ENCODE data around the gene RPIA.
"Not testable (repeated sequence)": the region's sequence is repeated elsewhere in the genome, so short reads cannot be mapped to it uniquely, and the experiment has no call there.

RPIA gene

GRCh38 chr2:88733155-88733902, 41.9 kb downstream of the RPIA start:
- no peak for DNase-seq (ENCODE audit: low read depth in 1 of 2, low spot score in 1 of 2)

- DNase-seq (ENCODE audit: low read depth in 1 of 2, low spot score in 1 of 2), result no peak
Observed at GRCh38 chr2:88735133-88735532, 43.7 kb downstream of the RPIA start.

- peak in 1 of 2 donors; percentile 15 for DNase-seq (ENCODE audit: low read depth in 1 of 2, low spot score in 1 of 2)
Observed at GRCh38 chr2:88735853-88736252, 44.4 kb downstream of the RPIA start.

GRCh38 chr2:88736437-88736836, 45.0 kb downstream of the RPIA start:
- no peak for DNase-seq (ENCODE audit: low read depth in 1 of 2, low spot score in 1 of 2)

GRCh38 chr2:88737385-88737784, 45.9 kb downstream of the RPIA start:
- no peak for DNase-seq (ENCODE audit: low read depth in 1 of 2, low spot score in 1 of 2)

GRCh38 chr2:88738271-88738670, 46.8 kb downstream of the RPIA start:
- DNase-seq (ENCODE audit: low read depth in 1 of 2, low spot score in 1 of 2), result no peak

DNA sequence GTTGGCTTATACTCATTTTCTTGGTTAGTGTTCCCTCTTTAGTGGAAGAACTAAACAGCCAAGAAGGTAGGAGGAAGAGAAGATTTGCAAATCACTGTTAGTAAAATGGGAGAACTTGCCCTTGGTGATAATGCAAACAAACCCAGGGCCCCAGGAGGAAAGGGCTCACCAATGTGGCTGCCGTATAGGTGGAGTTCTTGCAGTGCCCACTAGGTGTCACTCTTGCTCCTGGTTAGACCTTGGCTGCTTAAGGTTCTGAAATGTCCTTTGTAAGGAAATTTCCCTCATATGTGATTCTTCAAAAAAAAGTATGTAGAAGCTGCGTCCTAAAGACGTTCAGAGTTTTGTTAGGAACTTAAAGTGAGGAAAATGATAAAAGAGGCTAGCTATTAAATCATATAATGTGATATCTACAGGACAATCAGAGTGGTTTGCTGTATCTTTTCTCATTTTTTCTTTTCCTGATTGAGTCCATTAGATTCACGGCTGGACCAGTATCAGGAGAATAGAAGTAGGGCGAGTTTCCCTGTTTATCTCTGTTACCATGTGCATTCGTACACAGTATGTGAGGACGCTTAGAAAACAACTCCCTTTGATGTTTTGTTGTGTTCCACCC, 48.6 kb downstream of the RPIA start:
- DNase-seq (ENCODE audit: low read depth in 1 of 2, low spot score in 1 of 2), result peak; percentile 32 to 53

DNA sequence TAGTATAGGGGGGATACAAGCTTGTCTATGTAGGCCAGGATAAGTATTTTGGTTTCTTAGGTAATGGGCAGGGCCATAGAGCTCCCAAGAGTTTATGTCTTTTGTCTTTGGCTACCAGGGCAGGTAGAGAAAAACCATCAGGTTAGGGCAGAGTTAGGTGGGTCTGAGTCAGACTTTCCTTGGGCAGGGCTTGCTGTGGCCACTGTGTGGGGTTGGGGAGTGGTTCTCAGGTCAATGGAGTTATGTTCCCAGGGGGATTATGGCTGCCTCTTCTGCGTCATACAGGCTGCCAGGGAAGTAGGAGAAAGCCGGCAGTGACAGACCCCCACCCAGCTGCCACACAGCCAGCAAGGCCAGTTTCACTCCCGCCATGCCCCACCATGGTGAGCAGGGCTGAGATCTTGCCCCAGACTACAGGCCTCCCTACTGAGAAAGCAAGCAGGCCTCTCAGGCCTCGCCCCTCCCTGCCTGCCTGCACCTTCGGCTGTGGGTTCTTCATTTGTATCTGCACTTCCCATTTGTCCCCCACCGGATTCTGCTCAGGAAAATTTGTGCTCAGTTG, 55.5 kb downstream of the RPIA start:
- no peak for DNase-seq (ENCODE audit: low read depth in 1 of 2, low spot score in 1 of 2)

GRCh38 chr2:88747990-88748389, 56.5 kb downstream of the RPIA start:
- no peak for DNase-seq (ENCODE audit: low read depth in 1 of 2, low spot score in 1 of 2)

DNA sequence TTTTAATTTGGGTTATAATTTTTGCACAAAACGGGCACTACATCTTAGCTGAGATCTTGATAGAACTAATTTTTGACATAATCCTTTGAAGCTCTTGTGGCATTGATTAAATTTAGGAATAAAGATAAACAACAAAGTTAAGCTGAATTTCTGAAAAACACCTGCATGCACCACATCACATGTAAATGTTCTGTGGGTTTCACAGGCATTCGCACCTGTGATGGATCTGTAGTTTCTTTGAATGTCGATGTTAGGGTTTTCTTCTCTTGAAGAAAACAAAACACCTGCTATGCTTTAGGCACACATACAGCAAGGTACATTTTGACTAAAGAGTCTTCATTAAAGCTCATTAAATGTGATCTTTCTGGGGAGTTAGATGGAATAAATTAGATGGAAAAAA, 60.3 kb downstream of the RPIA start:
- DNase-seq (ENCODE audit: low read depth in 1 of 2, low spot score in 1 of 2), result no peak

DNA sequence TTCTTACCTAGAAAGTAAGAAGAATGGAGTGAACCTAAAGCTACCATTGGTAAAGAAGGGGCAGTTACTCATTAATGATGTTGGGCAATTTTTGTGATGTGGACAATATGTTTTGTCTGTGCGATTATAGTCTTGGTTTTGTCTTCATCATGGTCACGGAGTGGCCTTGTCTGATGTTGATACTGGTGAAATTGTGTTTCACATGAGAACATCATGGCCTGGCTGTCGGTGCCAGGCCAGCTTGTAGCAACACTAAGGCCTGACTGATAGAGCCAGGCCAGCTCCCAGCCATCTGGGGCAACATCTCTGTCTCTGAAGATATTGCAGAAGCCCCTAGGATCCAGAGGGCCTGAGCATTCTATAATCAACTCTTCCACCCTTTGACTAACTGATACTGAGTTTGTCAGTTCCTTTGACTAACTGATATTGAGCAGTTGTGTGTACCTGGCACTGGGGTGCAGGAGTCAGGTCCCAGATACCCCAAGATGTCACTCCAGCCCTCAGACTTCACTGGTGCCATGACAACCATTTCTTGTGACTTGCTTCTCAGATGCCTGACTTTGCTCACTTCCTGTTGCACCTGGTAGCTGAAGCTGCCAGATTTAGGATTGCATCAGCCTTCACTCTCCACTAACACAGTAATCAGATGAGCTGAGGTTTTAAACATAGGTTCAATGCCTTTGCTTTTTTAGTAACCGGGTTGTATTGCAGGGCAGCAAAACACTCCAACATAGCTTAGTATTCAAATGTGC, 62.5 kb downstream of the RPIA start:
- DNase-seq (ENCODE audit: low read depth in 1 of 2, low spot score in 1 of 2), result no peak

GRCh38 chr2:88754585-88755320, 63.3 kb downstream of the RPIA start:
- DNase-seq (ENCODE audit: low read depth in 1 of 2, low spot score in 1 of 2), result no peak

GRCh38 chr2:88755836-88756235, 64.4 kb downstream of the RPIA start:
- DNase-seq (ENCODE audit: low read depth in 1 of 2, low spot score in 1 of 2), result no peak

DNA sequence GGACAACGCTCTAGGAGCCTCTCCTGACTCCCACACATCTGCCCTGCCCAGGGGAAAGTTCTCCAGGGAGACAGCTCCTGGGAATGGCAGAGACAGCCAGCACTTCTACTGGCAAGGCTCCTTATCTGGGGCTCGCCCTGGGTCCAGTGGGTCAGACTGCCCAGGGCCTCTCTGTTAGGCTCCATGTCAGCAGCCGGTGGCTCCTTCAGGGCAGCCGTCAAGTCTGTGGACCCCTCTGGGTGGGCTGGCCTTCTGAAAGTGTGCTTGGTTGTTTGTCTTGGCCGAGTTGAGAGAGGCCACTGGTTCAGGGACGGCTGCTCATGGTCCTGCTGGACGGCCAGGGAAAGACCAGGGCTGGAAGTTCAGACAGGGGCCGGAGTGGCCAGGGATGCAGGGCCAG, 65.6 kb downstream of the RPIA start:
- DNase-seq (ENCODE audit: low read depth in 1 of 2, low spot score in 1 of 2), result no peak

- not testable (repeated sequence) for DNase-seq (ENCODE audit: low read depth in 1 of 2, low spot score in 1 of 2)
Observed at GRCh38 chr2:88758702-88759101, 67.2 kb downstream of the RPIA start.

GRCh38 chr2:88760819-88761598, 69.5 kb downstream of the RPIA start:
- DNase-seq (ENCODE audit: low read depth in 1 of 2, low spot score in 1 of 2), result no peak

DNA sequence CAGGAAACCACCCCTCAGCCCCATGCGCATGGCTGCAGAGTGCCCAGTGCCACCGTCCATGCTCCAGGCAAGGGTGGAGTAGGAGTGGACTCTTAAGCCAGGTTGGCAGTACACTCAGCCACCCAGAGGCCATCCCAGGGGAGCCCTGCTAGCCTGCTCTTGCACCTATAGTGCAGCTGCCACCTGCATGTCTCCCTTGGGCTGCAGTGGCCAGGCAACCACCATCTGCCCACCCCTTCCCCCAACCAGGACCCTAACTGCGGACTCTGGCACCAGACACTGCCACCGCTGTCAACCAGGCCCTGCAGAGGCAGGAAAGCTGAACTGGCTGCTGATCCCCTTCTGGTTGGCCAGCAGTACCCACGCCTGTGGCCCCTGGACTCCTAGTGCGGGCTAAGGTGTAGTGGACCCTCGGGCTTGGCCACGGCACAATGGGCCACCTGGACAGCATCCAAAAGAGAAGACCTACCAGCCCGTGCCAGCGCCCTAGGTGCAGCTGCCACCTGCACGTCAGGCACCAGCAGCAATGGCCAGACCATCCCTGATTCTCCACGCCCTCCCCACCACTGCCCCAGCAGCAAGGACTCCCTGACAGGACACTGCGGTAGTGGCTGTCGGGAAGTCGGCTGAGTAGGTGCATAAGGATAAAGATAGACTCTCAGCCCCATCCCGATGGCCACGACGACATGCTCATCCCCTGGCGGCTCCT, 72.8 kb downstream of the RPIA start:
- DNase-seq (ENCODE audit: low read depth in 1 of 2, low spot score in 1 of 2), result no peak

GRCh38 chr2:88764850-88765153, 73.3 kb downstream of the RPIA start:
- DNase-seq (ENCODE audit: low read depth in 1 of 2, low spot score in 1 of 2), result no peak

DNA sequence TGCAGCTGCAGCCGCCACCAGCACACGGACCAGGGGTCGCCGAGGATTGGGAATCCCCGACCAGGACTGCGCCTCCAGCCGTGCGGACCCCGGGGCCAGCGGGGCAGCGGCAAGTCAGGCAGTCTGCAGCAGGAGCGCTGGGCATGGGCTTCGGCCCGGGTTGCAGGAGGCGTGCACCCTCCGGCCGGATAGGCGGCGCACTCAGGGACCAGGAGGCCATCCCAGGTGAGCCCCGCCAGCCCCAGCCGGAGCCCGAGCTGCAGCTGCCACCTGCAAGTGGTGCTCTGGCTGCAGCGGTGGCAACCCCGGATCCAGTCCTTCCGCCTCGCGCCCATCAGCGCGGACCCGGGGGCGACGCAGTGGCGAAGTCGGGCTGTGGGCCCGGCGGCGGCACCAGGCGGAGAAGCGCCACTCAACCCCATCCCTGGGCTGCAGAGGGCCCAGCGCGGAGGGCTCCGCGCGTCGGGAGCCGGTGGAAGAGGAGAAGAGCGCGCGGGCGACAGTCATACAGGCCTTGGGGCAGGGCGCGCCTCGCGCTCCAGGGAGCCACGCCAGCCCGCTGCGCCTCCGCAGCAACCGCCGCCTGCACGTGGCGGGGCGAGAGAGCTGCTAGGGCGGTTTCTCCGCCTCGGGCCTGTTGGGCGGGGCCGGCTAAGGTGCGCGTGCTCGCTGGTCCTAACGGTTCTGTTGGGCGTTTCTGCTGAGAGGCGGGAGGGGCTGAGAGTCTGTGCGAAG, 73.8 kb downstream of the RPIA start:
- DNase-seq (ENCODE audit: low read depth in 1 of 2, low spot score in 1 of 2), result peak in 1 of 2 donors; percentile 38
